Type B pancreatic cell (in vitro differentiated cells): ENCODE data around the gene LIX1L. TPM values are rescaled to one million over a fixed set of nuclear protein-coding genes. Genes with fewer than 3 reads are reported as not detected.

Experiments
- DNase-seq: peaks from one replicate; pipeline ENCODE4 v3.0.0; 2021; ENCODE audit warnings: mixed read lengths; ENCODE audit not compliant: unreplicated experiment; ENCODE audit errors: extremely low spot score
- H3K27ac Mint-ChIP-seq: 2 replicates; pipeline ENCODE4 v1.8.0; 2021; ENCODE audit warnings: mild to moderate bottlenecking, mixed read lengths
- H3K27me3 Mint-ChIP-seq: 2 replicates; pipeline ENCODE4 v1.8.0; 2021; ENCODE audit warnings: mixed read lengths
- H3K36me3 Mint-ChIP-seq: 2 replicates; pipeline ENCODE4 v1.8.0; 2021; ENCODE audit warnings: mixed read lengths
- H3K4me1 Mint-ChIP-seq: one replicate; pipeline ENCODE4 v1.8.0; 2021; ENCODE audit warnings: mixed read lengths; ENCODE audit not compliant: unreplicated experiment
- H3K4me3 Mint-ChIP-seq: 2 replicates; pipeline ENCODE4 v1.8.0; 2021; ENCODE audit warnings: mild to moderate bottlenecking, mixed read lengths
- H3K9me3 Mint-ChIP-seq: 2 replicates; pipeline ENCODE4 v1.8.0; 2021; ENCODE audit warnings: mixed read lengths
- CTCF ChIP-seq: fragments of 200-600 bp; sonication (generic); conservative IDR thresholded peaks from 2 replicates; pipeline ENCODE4 v1.5.0; 2021; ENCODE audit warnings: antibody characterized with exemption, mild to moderate bottlenecking
- total RNA-seq: library from RNA; stranded (reverse); gene quantifications from 2 replicates; pipeline ENCODE4 v1.2.1, GENCODE V29; 2021; ENCODE audit warnings: low replicate concordance

LIX1L gene
- total RNA-seq, 1 donor from 2014 or later, result 24.2 TPM

DNA sequence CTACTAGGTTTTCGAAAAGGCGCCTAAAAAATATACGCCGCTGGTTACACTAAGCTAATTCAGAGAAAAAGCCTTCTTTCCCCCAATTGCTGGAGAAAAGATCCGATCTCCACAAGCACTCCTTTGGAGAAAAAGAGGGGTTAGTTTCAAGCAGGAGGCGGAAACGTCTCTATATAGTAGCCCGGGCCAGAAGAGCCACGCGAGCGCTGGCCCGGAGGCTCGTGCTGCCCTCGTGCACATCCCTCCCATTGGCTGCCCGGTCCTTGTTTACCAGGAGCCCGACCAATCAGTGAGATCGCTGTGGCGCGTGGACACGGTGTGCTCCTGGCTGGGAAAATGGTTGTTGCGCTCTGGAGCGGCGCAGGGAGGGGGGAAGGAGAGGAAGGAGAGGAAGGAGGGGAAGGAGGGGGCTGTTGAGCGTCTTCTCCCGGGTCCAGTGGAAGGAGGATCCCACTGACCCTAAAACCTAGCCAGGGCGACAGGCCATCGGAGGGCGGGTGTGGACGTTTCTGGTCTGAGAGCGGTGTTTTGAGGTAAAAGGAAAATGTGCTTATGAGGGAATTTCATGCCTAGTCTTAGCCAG lies 38.7 kb upstream of the LIX1L start, which contains the start of gene TXNIP:
Gene TXNIP (minus strand): TSS at position 147 of the 583 bp plus-strand sequence. CDS start 313 bp downstream, outside the sequence.
- H3K27me3 Mint-ChIP-seq, result no peaks in the 10 kb centered on the region
- H3K9me3 Mint-ChIP-seq, result no peaks in the 10 kb centered on the region
- no peak for TF ChIP-seq CTCF
- peak within 1 kb of the TSS; percentile 89 for H3K27ac Mint-ChIP-seq
- H3K36me3 Mint-ChIP-seq, result peaks cover 32% of the 10 kb centered on the region
- peak; percentile 94 for DNase-seq
- peak within 1 kb of the TSS; percentile 92 for H3K4me3 Mint-ChIP-seq
- H3K4me1 Mint-ChIP-seq, result peaks cover 50% of the 10 kb centered on the region

GRCh38 chr1:145995964-145996432 lies 38.2 kb upstream of the LIX1L start:
- Mint-ChIP-seq H3K9me3 (no peaks in the 10 kb centered on the region), H3K27ac (peak overlapping the region; percentile 89), H3K27me3 (no peaks in the 10 kb centered on the region), H3K36me3 (peaks cover 32% of the 10 kb centered on the region), H3K4me1 (peaks cover 50% of the 10 kb centered on the region), H3K4me3 (peak overlapping the region; percentile 92)
- TF ChIP-seq CTCF, result no peak
- DNase-seq, result no peak

GRCh38 chr1:145995148-145995881 lies 37.5 kb upstream of the LIX1L start:
- no peak for DNase-seq
- Mint-ChIP-seq H3K4me1 (peaks cover 54% of the 10 kb centered on the region), H3K27me3 (no peaks in the 10 kb centered on the region), H3K9me3 (no peaks in the 10 kb centered on the region), H3K36me3 (peaks cover 32% of the 10 kb centered on the region), H3K27ac (peak overlapping the region; percentile 89), H3K4me3 (peak overlapping the region; percentile 92)
- TF ChIP-seq CTCF, result no peak

GRCh38 chr1:145994391-145995120 lies 36.7 kb upstream of the LIX1L start:
- H3K4me1 Mint-ChIP-seq, result peaks cover 51% of the 10 kb centered on the region
- peak overlapping the region; percentile 29 for H3K27ac Mint-ChIP-seq

More at GRCh38 chr1:145994391-145995120, 36.7 kb upstream of the LIX1L start:
- Mint-ChIP-seq H3K9me3 (no peaks in the 10 kb centered on the region), H3K4me3 (peak overlapping the region; percentile 92), H3K27me3 (no peaks in the 10 kb centered on the region), H3K36me3 (peaks cover 32% of the 10 kb centered on the region)
- no peak for DNase-seq
- TF ChIP-seq CTCF, result no peak
